Lung microvascular endothelial cell (primary cell): Measurements from ENCODE around the gene SEPTIN10. TPM values are rescaled to one million over a fixed set of nuclear protein-coding genes. Genes with fewer than 3 reads are reported as not detected.

Source experiments
- DNase-seq, 2 donors: peaks; one replicate each; pipeline versions ENCODE4 v3.0.0 to v3.0.0-alpha.2; 2010; ENCODE audit warnings: low read depth in 2 of 2
- total RNA-seq: library from RNA; depleted of rRNA; stranded (reverse); fragments of >200 nt; gene quantifications from 2 replicates; pipeline ENCODE4 v1.2.1, GENCODE V29; 2014

The SEPTIN10 gene
- total RNA-seq, 1 donor from 2014 or later, result 115 TPM

DNA sequence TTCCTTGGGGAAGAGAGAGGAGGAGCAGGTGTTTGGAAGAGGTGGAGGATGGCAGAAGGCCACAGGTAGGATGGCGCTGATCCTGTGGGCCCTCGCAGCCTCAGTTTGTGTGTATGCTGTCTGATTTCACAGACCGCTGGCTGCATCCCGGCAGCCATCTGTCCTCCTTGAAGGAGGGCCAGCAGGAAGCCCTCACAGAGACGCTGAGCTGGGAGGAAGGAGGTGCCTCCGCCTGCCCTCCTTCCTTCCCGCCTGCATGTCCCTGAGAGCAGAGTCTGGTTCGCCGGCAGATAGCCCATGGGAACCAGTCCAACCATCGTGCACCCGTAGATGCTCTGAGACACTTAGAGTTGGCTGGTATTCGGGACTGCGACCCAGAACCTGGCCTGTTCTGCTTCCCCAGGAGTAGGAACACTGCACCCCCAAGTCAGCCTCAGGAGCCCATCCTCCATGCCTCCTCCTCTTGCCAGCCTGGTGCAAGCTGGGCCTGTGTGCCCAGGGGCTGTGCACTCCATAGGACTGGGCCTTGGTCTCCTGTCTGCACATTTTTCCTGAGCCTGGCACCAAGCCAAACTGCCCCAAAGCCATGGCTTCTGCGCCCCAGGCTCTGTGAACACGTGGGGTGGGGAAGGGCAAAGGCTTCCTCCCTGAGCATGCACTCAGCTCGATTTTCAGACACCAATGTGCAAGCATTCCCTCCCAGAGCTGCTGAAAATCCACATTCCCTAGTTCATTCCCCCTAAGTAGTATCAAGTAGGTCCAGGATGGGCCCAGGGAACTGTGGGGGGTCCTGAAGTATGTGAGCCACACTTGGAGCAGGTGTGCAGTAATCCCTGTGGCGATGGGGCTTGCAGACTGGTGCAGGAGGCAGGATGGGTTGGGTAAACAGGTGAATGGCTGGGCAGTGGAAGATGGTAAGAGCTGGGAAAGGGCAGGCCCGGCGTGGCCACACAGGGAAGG is 115.6 kb downstream of the SEPTIN10 start:
- peak in 1 of 2 donors; percentile 59 for DNase-seq

GRCh38 chr2:109497463-109497862 is 116.3 kb downstream of the SEPTIN10 start:
- peak in 1 of 2 donors; percentile 93 for DNase-seq

DNA sequence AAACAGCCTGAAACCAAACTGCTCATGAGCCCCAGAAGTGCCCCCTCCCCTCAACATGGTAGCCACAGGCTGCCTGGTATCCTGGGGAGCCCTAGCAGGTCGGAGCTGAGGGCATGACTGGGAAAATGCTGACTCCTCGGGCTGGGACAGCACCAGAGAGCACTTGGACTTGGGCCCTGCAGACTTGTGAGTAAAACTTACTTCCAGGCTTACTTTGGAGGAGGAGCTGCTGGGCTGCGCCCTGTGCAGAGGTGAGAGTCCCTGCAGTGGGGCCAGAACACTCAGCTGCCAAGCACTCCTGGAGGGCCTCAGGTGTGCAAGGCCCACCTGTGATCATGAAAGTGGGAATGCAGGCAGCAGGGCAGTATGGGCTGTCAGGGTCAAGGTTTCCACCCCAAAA is 119.4 kb downstream of the SEPTIN10 start:
- DNase-seq, result no peak

- DNase-seq, result no peak
Observed at GRCh38 chr2:109493176-109493935, 120.4 kb downstream of the SEPTIN10 start.

Other genes with a start within 250 kb of the SEPTIN10 start
- 4.6 and 11.5 TPM in 2 replicates for gene SOWAHC, start 398 bp upstream of the SEPTIN10 start, total RNA-seq
- 9.8 and 13.3 TPM in 2 replicates for gene RGPD5, start 180.3 kb upstream of the SEPTIN10 start, total RNA-seq